Measurements from ENCODE around the gene ZC2HC1B. TPM values are rescaled to one million over a fixed set of nuclear protein-coding genes. Genes with fewer than 3 reads are reported as not detected.
"Not testable (repeated sequence)": the region's sequence is repeated elsewhere in the genome, so short reads cannot be mapped to it uniquely, and the experiment has no call there.

Gene ZC2HC1B
- total RNA-seq, 1 experiment from 2014 or later: not detected

DNA sequence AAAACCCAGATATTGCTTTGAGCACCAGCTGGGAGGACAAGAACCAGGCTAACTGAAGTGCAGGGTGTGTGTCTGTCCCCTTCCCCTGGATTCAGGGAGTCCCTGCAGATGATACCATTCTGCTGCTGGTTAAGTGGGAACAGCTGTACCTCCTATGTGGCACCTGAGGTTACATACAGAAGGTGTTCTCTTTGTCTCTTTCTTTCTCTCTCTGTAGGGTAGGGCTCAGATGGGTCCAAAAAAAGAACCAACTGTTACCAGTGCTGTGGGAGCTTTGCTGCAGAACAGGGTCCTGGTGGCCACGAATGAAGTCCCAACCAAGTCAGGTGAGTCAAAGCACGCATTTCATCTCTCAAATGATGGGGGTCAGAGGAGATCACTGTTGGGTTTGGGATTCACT is 38.6 kb downstream of the ZC2HC1B start:
- Mint-ChIP-seq H3K4me1 (ENCODE audit: low read depth, unreplicated experiment) (no peaks in the 10 kb centered on the region), H3K36me3 (ENCODE audit: insufficient read depth, unreplicated experiment) (no peaks in the 10 kb centered on the region), H3K9me3 (ENCODE audit: unreplicated experiment) (no peaks in the 10 kb centered on the region), H3K4me3 (ENCODE audit: unreplicated experiment) (no peak overlapping the region), H3K27ac (ENCODE audit: unreplicated experiment) (no peak overlapping the region), H3K27me3 (ENCODE audit: insufficient read depth, unreplicated experiment) (peaks cover 3% of the 10 kb centered on the region)
- H3K36me3 ChIP-seq (ENCODE audit: control insufficient read depth, insufficient read depth, low read length): no peaks in the 10 kb centered on the region
- H3K9me3 ChIP-seq: no peaks in the 10 kb centered on the region
- no TSS peak for BruUV-seq (replicated peaks)
- no peaks in the 10 kb centered on the region for H3K27me3 ChIP-seq (replicated peaks; ENCODE audit: control insufficient read depth, insufficient read depth, low read length)
- DNase-seq: no peak
- ChIA-PET POLR2A (no interaction called here), CTCF (no interaction called here)
- H3K4me1 ChIP-seq: no peaks in the 10 kb centered on the region
- intact Hi-C loops (cut with micrococcal nuclease; ENCODE audit: unreplicated experiment): no loop called here
- no peak overlapping the region for H3K4me3 ChIP-seq (ENCODE audit: low read depth, low read length)
- TF ChIP-seq, protein P1, sequence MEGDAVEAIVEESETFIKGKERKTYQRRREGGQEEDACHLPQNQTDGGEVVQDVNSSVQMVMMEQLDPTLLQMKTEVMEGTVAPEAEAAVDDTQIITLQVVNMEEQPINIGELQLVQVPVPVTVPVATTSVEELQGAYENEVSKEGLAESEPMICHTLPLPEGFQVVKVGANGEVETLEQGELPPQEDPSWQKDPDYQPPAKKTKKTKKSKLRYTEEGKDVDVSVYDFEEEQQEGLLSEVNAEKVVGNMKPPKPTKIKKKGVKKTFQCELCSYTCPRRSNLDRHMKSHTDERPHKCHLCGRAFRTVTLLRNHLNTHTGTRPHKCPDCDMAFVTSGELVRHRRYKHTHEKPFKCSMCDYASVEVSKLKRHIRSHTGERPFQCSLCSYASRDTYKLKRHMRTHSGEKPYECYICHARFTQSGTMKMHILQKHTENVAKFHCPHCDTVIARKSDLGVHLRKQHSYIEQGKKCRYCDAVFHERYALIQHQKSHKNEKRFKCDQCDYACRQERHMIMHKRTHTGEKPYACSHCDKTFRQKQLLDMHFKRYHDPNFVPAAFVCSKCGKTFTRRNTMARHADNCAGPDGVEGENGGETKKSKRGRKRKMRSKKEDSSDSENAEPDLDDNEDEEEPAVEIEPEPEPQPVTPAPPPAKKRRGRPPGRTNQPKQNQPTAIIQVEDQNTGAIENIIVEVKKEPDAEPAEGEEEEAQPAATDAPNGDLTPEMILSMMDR (IDR thresholded peaks at IDR 0.05; ENCODE audit: insufficient read depth in 1 of 2, low read depth in 1 of 2, low read length in 1 of 2, severe bottlenecking in 1 of 2, unreplicated experiment in 1 of 2): no peak

GRCh38 chr6:143911028-143911427 is 46.8 kb downstream of the ZC2HC1B start:
- peaks cover 26% of the 10 kb centered on the region for H3K9me3 Mint-ChIP-seq (ENCODE audit: unreplicated experiment)

GRCh38 chr6:143912671-143913070 is 48.4 kb downstream of the ZC2HC1B start:
- no peak for DNase-seq
- ChIA-PET POLR2A (no interaction called here), CTCF (no interaction called here)
- Mint-ChIP-seq H3K36me3 (ENCODE audit: insufficient read depth, unreplicated experiment) (no peaks in the 10 kb centered on the region), H3K4me1 (ENCODE audit: low read depth, unreplicated experiment) (no peaks in the 10 kb centered on the region), H3K27me3 (ENCODE audit: insufficient read depth, unreplicated experiment) (peaks cover 15% of the 10 kb centered on the region), H3K9me3 (ENCODE audit: unreplicated experiment) (peaks cover 36% of the 10 kb centered on the region), H3K27ac (ENCODE audit: unreplicated experiment) (no peak overlapping the region), H3K4me3 (ENCODE audit: unreplicated experiment) (no peak overlapping the region)
- Histone ChIP-seq H3K4me1 (no peaks in the 10 kb centered on the region), H3K27me3 (replicated peaks; ENCODE audit: control insufficient read depth, insufficient read depth, low read length) (no peaks in the 10 kb centered on the region), H3K36me3 (ENCODE audit: control insufficient read depth, insufficient read depth, low read length) (no peaks in the 10 kb centered on the region), H3K9me3 (peaks cover 11% of the 10 kb centered on the region), H3K4me3 (ENCODE audit: low read depth, low read length) (no peak overlapping the region)
- intact Hi-C loops (cut with micrococcal nuclease; ENCODE audit: unreplicated experiment): no loop called here
- BruUV-seq (replicated peaks): no TSS peak
- TF ChIP-seq, protein P1 (IDR thresholded peaks at IDR 0.05; ENCODE audit: insufficient read depth in 1 of 2, low read depth in 1 of 2, low read length in 1 of 2, severe bottlenecking in 1 of 2, unreplicated experiment in 1 of 2): no peak

More at GRCh38 chr6:143911028-143911427, 46.8 kb downstream of the ZC2HC1B start:
- BruUV-seq (replicated peaks): no TSS peak
- Mint-ChIP-seq H3K27me3 (ENCODE audit: insufficient read depth, unreplicated experiment) (peaks cover 15% of the 10 kb centered on the region), H3K27ac (ENCODE audit: unreplicated experiment) (no peak overlapping the region), H3K4me1 (ENCODE audit: low read depth, unreplicated experiment) (no peaks in the 10 kb centered on the region), H3K36me3 (ENCODE audit: insufficient read depth, unreplicated experiment) (no peaks in the 10 kb centered on the region), H3K4me3 (ENCODE audit: unreplicated experiment) (no peak overlapping the region)
- intact Hi-C loops (cut with micrococcal nuclease; ENCODE audit: unreplicated experiment): no loop called here
- TF ChIP-seq, protein P1 (IDR thresholded peaks at IDR 0.05; ENCODE audit: insufficient read depth in 1 of 2, low read depth in 1 of 2, low read length in 1 of 2, severe bottlenecking in 1 of 2, unreplicated experiment in 1 of 2): no peak
- no peaks in the 10 kb centered on the region for H3K27me3 ChIP-seq (replicated peaks; ENCODE audit: control insufficient read depth, insufficient read depth, low read length)
- no peaks in the 10 kb centered on the region for H3K4me1 ChIP-seq
- H3K4me3 ChIP-seq (ENCODE audit: low read depth, low read length): no peak overlapping the region
- peaks cover 4% of the 10 kb centered on the region for H3K9me3 ChIP-seq
- DNase-seq: no peak
- ChIA-PET CTCF (no interaction called here), POLR2A (no interaction called here)
- no peaks in the 10 kb centered on the region for H3K36me3 ChIP-seq (ENCODE audit: control insufficient read depth, insufficient read depth, low read length)

DNA sequence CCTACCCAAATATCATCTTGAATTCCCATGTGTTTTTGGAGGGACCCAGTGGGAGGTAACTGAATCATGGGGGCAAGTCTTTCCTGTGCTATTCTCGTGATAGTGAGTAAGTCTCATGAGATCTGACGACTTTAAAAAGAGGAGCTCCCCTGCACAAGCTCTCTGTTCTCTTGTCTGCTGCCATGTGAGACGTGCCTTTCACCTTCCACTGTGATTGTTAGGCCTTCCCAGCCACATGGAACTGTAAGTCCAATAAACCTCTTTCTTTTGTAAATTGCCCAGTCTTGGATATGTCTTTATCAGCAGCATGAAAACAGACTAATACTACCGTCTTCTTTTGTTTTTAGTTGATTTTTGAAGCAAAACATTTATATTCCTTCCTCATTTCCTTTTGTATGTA is 52.8 kb downstream of the ZC2HC1B start:
- H3K4me3 ChIP-seq (ENCODE audit: low read depth, low read length); H3K27me3 Mint-ChIP-seq (ENCODE audit: insufficient read depth, unreplicated experiment); DNase-seq; H3K4me1 Mint-ChIP-seq (ENCODE audit: low read depth, unreplicated experiment); H3K27me3 ChIP-seq (replicated peaks; ENCODE audit: control insufficient read depth, insufficient read depth, low read length); BruUV-seq (replicated peaks); CTCF ChIA-PET; H3K27ac Mint-ChIP-seq (ENCODE audit: unreplicated experiment); POLR2A ChIA-PET; H3K36me3 ChIP-seq (ENCODE audit: control insufficient read depth, insufficient read depth, low read length); H3K4me3 Mint-ChIP-seq (ENCODE audit: unreplicated experiment); H3K4me1 ChIP-seq; intact Hi-C loops (cut with micrococcal nuclease; ENCODE audit: unreplicated experiment); H3K36me3 Mint-ChIP-seq (ENCODE audit: insufficient read depth, unreplicated experiment): not testable (repeated sequence)
- peaks cover 13% of the 10 kb centered on the region for H3K9me3 ChIP-seq
- peaks cover 32% of the 10 kb centered on the region for H3K9me3 Mint-ChIP-seq (ENCODE audit: unreplicated experiment)

All from Caco-2 (cell line).